GM23338 (cell line): Measurements from ENCODE around the gene CAMTA1. TPM values are rescaled to one million over a fixed set of nuclear protein-coding genes. Genes with fewer than 3 reads are reported as not detected.

Experiments used
- ATAC-seq: fragments of 200-7000 bp; cut with Tn5 transposase; 3 replicates; pipeline ENCODE4 v1.9.1; 2020
- DNase-seq: peaks from one replicate; pipeline ENCODE4 v3.0.0-alpha.2; 2015; ENCODE audit warnings: low spot score
- H2AFZ ChIP-seq: fragments of 200-600 bp; sonication (generic); 2 replicates; pipeline ENCODE4 v1.8.0; 2016; ENCODE audit warnings: antibody characterized with exemption, mild to moderate bottlenecking, moderate library complexity
- H3F3A ChIP-seq: fragments of 200-600 bp; sonication (generic); replicated peaks from 2 replicates; pipeline ENCODE4 v1.8.0; 2017; ENCODE audit warnings: antibody characterized with exemption, mixed run types, low read depth
- H3K27ac ChIP-seq: fragments of 200-600 bp; sonication (generic); 2 replicates; pipeline ENCODE4 v1.6.1; 2016; ENCODE audit warnings: low read depth
- H3K27me3 ChIP-seq: fragments of 200-600 bp; sonication (generic); 2 replicates; pipeline ENCODE4 v1.8.0; 2016; ENCODE audit warnings: mild to moderate bottlenecking, mixed run types, moderate library complexity; ENCODE audit not compliant: insufficient read depth
- H3K36me3 ChIP-seq: fragments of 200-600 bp; sonication (generic); 2 replicates; pipeline ENCODE4 v1.8.0; 2016; ENCODE audit warnings: mild to moderate bottlenecking; ENCODE audit not compliant: insufficient read depth
- H3K4me1 ChIP-seq: fragments of 200-600 bp; sonication (generic); 2 replicates; pipeline ENCODE4 v1.8.0; 2016; ENCODE audit warnings: mild to moderate bottlenecking, moderate library complexity; ENCODE audit not compliant: insufficient read depth
- H3K4me2 ChIP-seq: fragments of 200-600 bp; sonication (generic); 2 replicates; pipeline ENCODE4 v1.7.1; 2017; ENCODE audit warnings: mixed run types
- H3K4me3 ChIP-seq: fragments of 200-600 bp; sonication (generic); 2 replicates; pipeline ENCODE4 v1.6.1; 2016; ENCODE audit warnings: mixed run types
- H3K79me2 ChIP-seq: fragments of 200-600 bp; sonication (generic); replicated peaks from 2 replicates; pipeline ENCODE4 v1.8.0; 2017; ENCODE audit warnings: mild to moderate bottlenecking; ENCODE audit not compliant: insufficient read depth
- H3K9me2 ChIP-seq: fragments of 200-600 bp; sonication (generic); 2 replicates; pipeline ENCODE4 v1.8.0; 2017; ENCODE audit not compliant: insufficient read depth
- H4K20me1 ChIP-seq: fragments of 200-600 bp; sonication (generic); replicated peaks from 2 replicates; pipeline ENCODE4 v1.8.0; 2017; ENCODE audit warnings: mild to moderate bottlenecking; ENCODE audit not compliant: insufficient read depth
- H3K27ac Mint-ChIP-seq: 2 replicates; pipeline ENCODE4 v1.8.0; 2020; ENCODE audit warnings: inconsistent platforms, mild to moderate bottlenecking, moderate library complexity, mixed read lengths
- H3K27me3 Mint-ChIP-seq: 3 replicates; pipeline ENCODE4 v1.8.0; 2022; ENCODE audit warnings: low read depth, mild to moderate bottlenecking, moderate library complexity, mixed read lengths, inconsistent platforms; ENCODE audit not compliant: insufficient read depth, poor library complexity
- H3K36me3 Mint-ChIP-seq: 3 replicates; pipeline ENCODE4 v1.8.0; 2021; ENCODE audit warnings: low read depth, mild to moderate bottlenecking, inconsistent platforms, moderate library complexity, mixed read lengths
- H3K4me1 Mint-ChIP-seq: 3 replicates; pipeline ENCODE4 v1.8.0; 2020; ENCODE audit warnings: mild to moderate bottlenecking, inconsistent platforms, mixed read lengths
- H3K4me3 Mint-ChIP-seq: 3 replicates; pipeline ENCODE4 v1.8.0; 2021; ENCODE audit warnings: moderate library complexity, mild to moderate bottlenecking, inconsistent platforms, mixed read lengths
- H3K9me3 Mint-ChIP-seq: 3 replicates; pipeline ENCODE4 v1.8.0; 2020; ENCODE audit warnings: moderate library complexity, mild to moderate bottlenecking, inconsistent platforms, mixed read lengths
- CREB1 ChIP-seq: fragments of 250-450 bp; sonication (Bioruptor Pico); IDR thresholded peaks from 2 replicates; pipeline ENCODE4 v1.5.0; 2020; ENCODE audit warnings: low read depth, mild to moderate bottlenecking, moderate library complexity
- ETS1 ChIP-seq: IDR thresholded peaks from 2 replicates; pipeline ENCODE4 v1.6.1; 2016; ENCODE audit warnings: antibody characterized with exemption
- EZH2 ChIP-seq: fragments of 200-600 bp; sonication (generic); IDR thresholded peaks from one replicate; pipeline ENCODE4 v1.8.0; 2017; ENCODE audit warnings: antibody characterized with exemption, mild to moderate bottlenecking, low read depth; ENCODE audit not compliant: unreplicated experiment
- EZH2phosphoT487 ChIP-seq: fragments of 200-600 bp; sonication (generic); IDR thresholded peaks from one replicate; pipeline ENCODE4 v1.8.1; 2018; ENCODE audit warnings: antibody characterized with exemption; ENCODE audit not compliant: unreplicated experiment
- JUNB ChIP-seq: IDR thresholded peaks from one replicate; pipeline ENCODE4 v1.6.1; 2016; ENCODE audit warnings: antibody characterized with exemption; ENCODE audit not compliant: unreplicated experiment
- NANOG ChIP-seq: IDR thresholded peaks from 2 replicates; pipeline ENCODE4 v1.6.1; 2016; ENCODE audit warnings: antibody characterized with exemption, borderline replicate concordance
- POLR2AphosphoS5 ChIP-seq: IDR thresholded peaks from 2 replicates; pipeline ENCODE4 v1.6.1; 2016; ENCODE audit warnings: antibody characterized with exemption, low read depth
- REST ChIP-seq: IDR thresholded peaks from one replicate; pipeline ENCODE4 v1.6.1; 2018; ENCODE audit warnings: antibody characterized with exemption; ENCODE audit not compliant: unreplicated experiment
- STAT1 ChIP-seq: IDR thresholded peaks from one replicate; pipeline ENCODE4 v1.6.1; 2016; ENCODE audit warnings: antibody characterized with exemption; ENCODE audit not compliant: unreplicated experiment
- ZNF114 ChIP-seq: fragments of 250-450 bp; sonication (Bioruptor Pico); IDR thresholded peaks from 2 replicates; pipeline ENCODE4 v1.5.0; 2020; ENCODE audit warnings: mild to moderate bottlenecking, moderate library complexity
- ZNF331 ChIP-seq: fragments of 250-450 bp; sonication (Bioruptor Pico); IDR thresholded peaks from 2 replicates; pipeline ENCODE4 v1.5.0; 2020; ENCODE audit warnings: low read depth, mild to moderate bottlenecking, moderate library complexity
- ZNF462 ChIP-seq: fragments of 250-450 bp; sonication (Bioruptor Pico); IDR thresholded peaks from 2 replicates; pipeline ENCODE4 v1.5.0; 2020; ENCODE audit warnings: mild to moderate bottlenecking, moderate library complexity
- polyA plus RNA-seq: library from polyadenylated mRNA; unstranded; fragments of >200 nt; fragmentation: Nextera tagmentation; extraction: Ambion mirVana; gene quantifications from 2 replicates; pipeline ENCODE4 v1.2.1, GENCODE V29; 2016
- total RNA-seq: library from RNA; depleted of rRNA; stranded (reverse); fragments of >200 nt; shearing (Covaris generic); gene quantifications from 2 replicates; pipeline ENCODE4 v1.2.3, GENCODE V29; 2014
- TF ChIP-seq, protein P1 (sequence below), 2 experiments: fragments of 200-600 bp in 1 of 2; sonication (generic) in 1 of 2; conservative IDR thresholded peaks; 2 replicates each; pipeline versions ENCODE4 v1.5.1 to v1.6.1; 2016 to 2017; ENCODE audit warnings: antibody characterized with exemption in 2 of 2, low read depth in 2 of 2, mild to moderate bottlenecking in 2 of 2, moderate library complexity in 1 of 2

Gene CAMTA1
- total and polyA plus RNA-seq, 2 experiments from 2014 or later = 115 to 519 TPM

- H3K27ac Mint-ChIP-seq = no peak overlapping the region
- no peak overlapping the region for H3K27ac ChIP-seq
Measured at GRCh38 chr1:7178336-7178735, 393.1 kb downstream of the CAMTA1 start.

More at GRCh38 chr1:7178336-7178735, 393.1 kb downstream of the CAMTA1 start:
- Histone ChIP-seq H3K4me3 (no peak overlapping the region), H2AFZ (0 out of 2 replicates have a peak overlapping the region, but pooled peaks have one; percentile 36), H3K27me3 (no peaks in the 10 kb centered on the region), H3K4me2 (peak overlapping the region; percentile 5; the same call in 1 of the 2 replicates), H3F3A (no peaks in the 10 kb centered on the region), H3K4me1 (peaks cover 9% of the 10 kb centered on the region), H3K9me2 (no peaks in the 10 kb centered on the region), H3K36me3 (no peaks in the 10 kb centered on the region), H4K20me1 (no peaks in the 10 kb centered on the region), H3K79me2 (no peaks in the 10 kb centered on the region)
- TF ChIP-seq JUNB (no peak), NANOG (no peak), POLR2AphosphoS5 (no peak), ZNF462 (CRISPR knock-in tag) (no peak), ETS1 (no peak), ZNF331 (CRISPR knock-in tag) (no peak), ZNF114 (CRISPR knock-in tag) (no peak), STAT1 (no peak), EZH2phosphoT487 (no peak), EZH2 (no peak), REST (no peak), CREB1 (no peak)
- TF ChIP-seq, protein P1, sequence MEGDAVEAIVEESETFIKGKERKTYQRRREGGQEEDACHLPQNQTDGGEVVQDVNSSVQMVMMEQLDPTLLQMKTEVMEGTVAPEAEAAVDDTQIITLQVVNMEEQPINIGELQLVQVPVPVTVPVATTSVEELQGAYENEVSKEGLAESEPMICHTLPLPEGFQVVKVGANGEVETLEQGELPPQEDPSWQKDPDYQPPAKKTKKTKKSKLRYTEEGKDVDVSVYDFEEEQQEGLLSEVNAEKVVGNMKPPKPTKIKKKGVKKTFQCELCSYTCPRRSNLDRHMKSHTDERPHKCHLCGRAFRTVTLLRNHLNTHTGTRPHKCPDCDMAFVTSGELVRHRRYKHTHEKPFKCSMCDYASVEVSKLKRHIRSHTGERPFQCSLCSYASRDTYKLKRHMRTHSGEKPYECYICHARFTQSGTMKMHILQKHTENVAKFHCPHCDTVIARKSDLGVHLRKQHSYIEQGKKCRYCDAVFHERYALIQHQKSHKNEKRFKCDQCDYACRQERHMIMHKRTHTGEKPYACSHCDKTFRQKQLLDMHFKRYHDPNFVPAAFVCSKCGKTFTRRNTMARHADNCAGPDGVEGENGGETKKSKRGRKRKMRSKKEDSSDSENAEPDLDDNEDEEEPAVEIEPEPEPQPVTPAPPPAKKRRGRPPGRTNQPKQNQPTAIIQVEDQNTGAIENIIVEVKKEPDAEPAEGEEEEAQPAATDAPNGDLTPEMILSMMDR (conservative IDR thresholded peaks at IDR 0.05; ENCODE audit: low read depth in 2 of 2) = no peak
- Mint-ChIP-seq H3K9me3 (peaks cover 20% of the 10 kb centered on the region; the same call in 2 of the 3 replicates), H3K4me1 (peaks cover 15% of the 10 kb centered on the region), H3K36me3 (peaks cover 6% of the 10 kb centered on the region; the same call in 1 of the 3 replicates), H3K27me3 (peaks cover 7% of the 10 kb centered on the region), H3K4me3 (no peak overlapping the region)
- DNase-seq = no peak
- peak; percentile 17; the same call in 1 of the 3 replicates for ATAC-seq
